HUDEP-2 (cell line): Measurements from ENCODE around the gene LTC4S.
"Not testable (repeated sequence)": the region's sequence is repeated elsewhere in the genome, so short reads cannot be mapped to it uniquely, and the experiment has no call there.

Experiments used
- DNase-seq, 76 experiments: peaks; one replicate each; lab custom pipeline; 2025; ENCODE audit not compliant: unreplicated experiment in 76 of 76; lab: John Stamatoyannopoulos, UW

Gene LTC4S

DNA sequence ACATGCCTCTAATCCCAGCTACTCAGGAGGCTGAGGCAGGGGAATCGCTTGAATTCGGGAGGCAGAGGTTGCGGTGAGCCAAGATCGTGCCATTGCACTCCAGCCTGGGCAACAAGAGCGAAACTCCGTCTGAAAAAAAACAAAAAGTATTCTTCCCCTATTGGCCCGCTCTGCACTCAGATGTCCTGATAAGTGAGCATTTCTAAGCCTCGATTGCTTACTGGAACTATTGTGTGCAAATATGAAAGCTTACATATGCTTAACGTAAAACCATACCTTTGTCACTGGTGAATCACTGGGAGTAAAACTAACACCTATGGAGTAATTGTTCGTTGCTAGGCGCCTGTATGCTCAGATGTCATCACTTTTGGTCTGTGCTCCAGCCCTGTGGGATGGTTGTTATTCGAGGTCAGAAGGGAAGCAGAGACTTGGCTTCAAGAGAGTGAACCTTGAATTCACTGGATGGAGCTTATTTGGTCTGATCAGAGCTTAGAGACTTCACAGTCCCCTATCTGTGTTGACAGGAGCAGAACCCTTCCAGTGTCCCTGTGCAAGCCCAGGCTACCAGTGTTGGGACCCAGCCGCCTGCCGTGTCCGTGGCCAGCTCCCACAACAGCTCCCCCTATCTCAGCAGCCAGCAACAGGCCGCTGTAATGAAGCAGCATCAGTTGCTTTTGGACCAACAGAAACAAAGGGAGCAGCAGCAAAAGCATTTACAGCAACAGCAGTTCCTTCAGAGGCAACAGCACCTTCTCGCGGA, 25.3 kb upstream of the LTC4S start:
- no peak for DNase-seq

- no peak for DNase-seq
Observed at GRCh38 chr5:179769271-179769670, 24.5 kb upstream of the LTC4S start.

DNA sequence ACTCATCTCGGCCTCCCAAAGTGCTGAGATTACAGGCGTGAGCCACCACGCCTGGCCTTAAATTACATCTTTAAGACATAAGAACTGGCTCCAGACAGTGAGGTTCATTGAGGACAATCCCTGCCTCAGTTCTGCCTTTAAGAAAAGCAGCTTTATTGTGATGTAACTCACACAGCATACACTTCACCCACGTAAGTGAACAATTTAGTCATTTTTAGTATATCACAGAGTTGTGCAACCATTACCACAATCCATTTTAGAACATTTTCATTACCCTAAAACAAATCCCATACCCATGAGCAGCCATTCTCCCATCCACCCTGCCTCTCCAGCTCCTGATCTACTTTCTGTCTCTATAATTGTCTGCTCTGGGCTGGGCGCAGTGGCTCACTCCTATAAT, 24.0 kb upstream of the LTC4S start:
- no peak for DNase-seq

DNA sequence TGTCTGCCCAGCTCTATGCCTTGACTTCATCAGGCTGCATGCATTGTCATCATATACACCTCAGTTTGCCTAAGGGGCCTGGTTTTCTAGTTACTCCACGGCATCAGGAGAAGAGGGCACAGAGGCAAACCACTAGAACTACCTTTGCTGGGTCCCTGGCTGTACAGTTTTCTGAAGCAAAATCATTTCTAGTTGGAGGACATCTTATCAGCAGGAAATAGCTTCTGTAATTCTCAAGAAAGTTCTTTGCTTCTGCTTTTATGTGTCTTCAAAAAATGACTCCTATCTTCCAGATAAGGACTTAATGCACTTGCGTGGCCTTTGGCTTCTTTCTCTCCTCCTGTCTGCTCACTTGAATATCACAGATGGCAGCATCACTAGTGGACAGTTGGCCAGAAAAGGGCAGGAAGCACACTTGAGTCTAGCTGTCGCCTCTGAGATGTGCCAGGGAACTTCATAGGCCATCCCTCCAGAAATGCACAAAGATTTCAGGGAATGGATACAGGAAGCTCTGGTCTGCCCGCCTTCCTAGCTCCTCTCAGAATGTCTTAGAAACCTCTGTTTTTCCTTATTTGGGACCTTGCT, 22.4 kb upstream of the LTC4S start:
- no peak for DNase-seq

- DNase-seq, result no peak
Observed at GRCh38 chr5:179772351-179772750, 21.4 kb upstream of the LTC4S start.

- no peak for DNase-seq
Observed at GRCh38 chr5:179773686-179774040, 20.1 kb upstream of the LTC4S start.

GRCh38 chr5:179774442-179774841, 19.3 kb upstream of the LTC4S start:
- DNase-seq, result no peak

DNA sequence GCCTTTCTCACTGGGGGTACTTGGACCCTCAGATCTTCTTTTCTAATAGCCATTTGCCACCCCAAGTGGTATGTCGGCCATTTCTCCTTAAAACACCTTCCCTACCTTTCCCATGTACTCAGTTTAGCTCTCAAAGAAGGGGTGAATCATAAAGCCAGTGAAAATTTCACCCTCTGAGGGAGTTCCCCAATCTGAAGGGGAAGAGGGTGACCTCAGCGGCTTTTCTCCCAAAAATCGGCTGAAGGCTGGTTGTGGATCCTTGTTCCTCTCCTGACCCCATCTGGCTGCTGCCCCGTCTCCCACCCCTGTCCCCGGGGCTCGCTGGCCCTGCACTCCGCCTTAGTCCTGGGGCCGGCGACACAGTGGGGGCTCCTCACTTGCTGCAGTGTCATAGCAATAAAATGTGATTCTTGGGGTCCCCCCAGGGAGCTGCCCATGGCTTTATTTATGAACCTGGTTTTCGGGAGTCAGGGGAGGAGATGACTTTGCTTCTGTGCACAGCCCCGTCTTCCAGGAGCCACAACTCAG, 17.3 kb upstream of the LTC4S start:
- DNase-seq, result no peak

- no peak for DNase-seq
Observed at GRCh38 chr5:179777456-179777855, 16.3 kb upstream of the LTC4S start.

DNA sequence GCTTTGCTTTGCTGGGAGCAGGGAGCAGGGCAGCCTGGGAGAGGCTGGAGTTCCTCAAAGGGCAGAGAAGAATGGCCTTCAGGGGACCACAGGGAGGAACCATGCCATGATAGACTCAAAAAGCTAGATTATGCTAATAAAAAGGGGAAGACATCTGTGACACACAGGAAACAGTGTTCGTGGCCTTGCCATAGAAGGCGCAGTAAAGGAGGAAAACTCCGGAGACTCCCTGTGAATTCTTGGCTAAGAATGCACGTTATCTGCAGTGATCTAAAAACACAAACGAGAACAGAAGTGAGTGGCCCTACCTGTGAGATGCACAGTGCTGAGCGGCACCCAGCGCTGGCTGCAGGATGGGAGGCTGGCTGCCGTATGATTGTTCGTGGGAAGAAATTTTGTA, 15.9 kb upstream of the LTC4S start:
- DNase-seq, result no peak

GRCh38 chr5:179778591-179778990, 15.2 kb upstream of the LTC4S start:
- DNase-seq, result no peak

DNA sequence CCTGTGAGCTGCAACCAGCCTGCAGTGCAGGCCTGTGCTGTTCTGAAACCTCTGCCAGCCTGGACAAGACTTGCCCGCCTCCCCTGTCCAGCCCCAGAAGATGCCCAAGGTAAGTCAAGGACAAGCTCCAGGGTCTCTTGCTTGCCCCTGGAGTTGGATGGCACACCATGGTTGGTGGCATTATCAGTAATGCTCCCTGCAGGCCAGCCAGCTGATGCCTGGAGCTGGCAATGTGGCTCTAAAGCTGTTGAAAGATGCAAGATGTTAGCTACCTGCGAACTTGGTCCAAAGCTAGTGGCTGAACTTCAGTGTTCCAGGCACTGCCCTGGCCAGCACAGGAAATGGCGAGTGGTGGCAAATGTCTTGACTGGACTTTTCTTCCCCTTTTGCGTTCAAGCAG, 14.0 kb upstream of the LTC4S start:
- DNase-seq, result no peak

DNA sequence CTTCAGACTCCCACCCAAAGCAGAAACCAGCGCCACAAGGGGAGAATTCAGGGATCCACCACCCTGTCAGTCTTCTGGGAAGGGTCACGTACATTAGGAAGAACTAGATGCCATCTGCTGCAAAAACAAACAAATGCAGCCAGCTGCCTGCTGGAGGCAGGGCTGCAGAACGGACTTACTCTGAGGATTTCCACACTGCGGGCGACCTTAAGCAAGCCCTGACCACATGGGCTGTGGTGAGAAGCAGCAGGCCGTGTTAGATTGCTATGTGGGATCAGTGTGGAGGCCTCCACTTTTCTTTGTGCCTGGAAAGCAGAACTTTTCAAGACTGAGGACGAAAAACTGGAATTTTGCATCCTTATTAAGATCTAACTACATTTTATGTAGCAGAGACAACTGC, 13.4 kb upstream of the LTC4S start:
- no peak for DNase-seq

- DNase-seq, result no peak
Observed at GRCh38 chr5:179781846-179782245, 11.9 kb upstream of the LTC4S start.

GRCh38 chr5:179783128-179783527, 10.7 kb upstream of the LTC4S start:
- no peak for DNase-seq

- DNase-seq, result no peak
Observed at GRCh38 chr5:179786861-179787260, 6.9 kb upstream of the LTC4S start.

DNA sequence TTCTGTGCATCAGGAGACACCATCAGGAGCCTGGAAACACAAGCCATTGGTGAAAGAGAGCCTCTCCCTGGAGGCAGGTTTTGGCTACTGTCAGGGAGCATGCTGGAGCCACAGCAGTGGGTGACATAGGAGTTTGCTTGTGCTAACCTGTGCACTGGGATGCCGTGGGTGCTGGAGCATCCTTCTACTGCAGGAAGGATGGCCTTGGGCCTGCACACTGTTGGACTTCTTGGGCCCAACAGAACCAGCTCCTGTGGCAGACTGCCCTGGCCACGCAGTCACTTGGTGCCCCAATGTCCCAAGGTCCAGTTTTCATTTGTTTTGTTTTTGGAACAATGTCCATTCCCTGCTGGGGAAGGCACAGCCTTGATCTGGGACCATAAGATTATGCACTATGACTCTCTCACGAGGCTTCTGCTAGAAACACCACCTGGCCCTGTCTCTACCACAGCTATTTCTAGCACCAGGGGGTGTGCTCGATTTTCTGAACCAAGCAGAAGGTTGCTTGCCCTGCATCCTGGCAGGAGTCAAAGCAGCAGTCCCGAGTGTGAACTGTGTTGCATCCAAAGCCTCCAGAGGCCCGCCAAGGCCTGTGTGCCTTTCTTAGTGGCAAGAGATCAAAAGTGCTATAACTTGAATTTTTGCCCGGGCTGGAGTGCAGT, 5.5 kb upstream of the LTC4S start:
- DNase-seq, result no peak

DNA sequence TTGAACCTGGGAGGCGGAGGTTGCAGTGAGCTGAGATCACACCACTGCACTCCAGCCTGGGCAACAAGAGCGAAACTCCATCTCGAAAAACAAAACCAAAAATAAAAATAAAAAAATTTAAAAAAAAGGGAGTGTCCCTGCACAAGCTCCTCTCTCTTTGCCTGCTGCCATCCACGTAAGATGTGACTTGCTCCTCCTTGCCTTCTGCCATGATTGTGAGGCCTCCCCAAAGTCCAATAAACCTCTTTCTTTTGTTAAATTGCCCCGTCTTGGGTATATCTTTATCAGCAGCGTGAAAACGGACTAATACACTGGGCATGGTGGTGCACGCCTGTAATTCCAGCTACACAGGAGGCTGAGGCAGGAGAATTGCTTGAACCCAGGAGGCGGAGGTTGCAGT, 4.5 kb upstream of the LTC4S start:
- not testable (repeated sequence) for DNase-seq

GRCh38 chr5:179791881-179792611, 1.7 kb upstream of the LTC4S start:
- no peak for DNase-seq

DNA sequence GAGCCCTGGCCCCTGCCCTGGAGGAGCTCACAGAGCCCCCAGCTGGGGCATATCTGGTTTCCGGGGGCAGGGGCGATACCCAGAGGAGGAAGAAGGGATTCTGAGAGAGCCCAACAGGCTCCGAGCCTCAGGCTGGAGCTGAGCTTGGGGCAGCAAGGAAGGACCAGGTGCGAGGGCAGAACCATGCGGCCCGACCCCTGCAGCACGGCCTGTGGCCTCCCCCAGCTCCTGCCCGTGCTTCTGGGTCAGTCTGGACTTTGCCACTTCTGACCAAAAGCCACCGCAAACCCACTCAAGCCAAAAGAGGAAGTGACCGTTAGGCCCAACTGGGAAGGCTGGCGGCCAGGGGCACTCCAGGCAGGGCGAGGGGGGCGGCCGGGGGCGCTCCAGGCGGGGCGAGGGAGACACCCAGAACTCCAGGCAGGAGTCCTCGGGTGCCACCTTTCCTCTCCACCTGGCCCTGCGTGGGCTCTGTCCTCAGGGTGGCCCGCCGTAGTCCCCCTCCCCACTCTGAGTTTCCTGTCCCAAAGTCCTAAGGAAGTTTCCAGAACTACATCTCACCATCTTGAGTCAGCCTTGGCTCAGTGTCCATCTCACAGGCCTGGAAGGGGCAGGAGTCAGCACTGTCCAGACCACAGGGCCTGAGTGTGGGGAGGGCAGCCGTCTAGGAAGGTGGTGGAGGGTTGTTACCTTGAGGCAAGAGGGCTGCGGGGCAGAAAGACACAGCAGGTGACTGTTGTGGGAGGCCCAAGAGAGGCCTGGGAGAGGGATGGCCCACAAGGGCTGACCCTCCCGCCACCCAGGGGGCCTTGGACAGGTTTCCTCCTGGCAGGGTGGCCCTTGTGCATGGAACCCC, 946 bp upstream of the LTC4S start:
- no peak for DNase-seq
